ENCODE results near the gene KCNJ13. TPM values are rescaled to one million over a fixed set of nuclear protein-coding genes. Genes with fewer than 3 reads are reported as not detected.

Gene KCNJ13
- total RNA-seq, 4 donors from 2014 or later, result not detected

- 62 to 70% methylated on average over 1 of the region's 1 CpG for WGBS, 2 donors
- intact Hi-C loops (cut with DNase I), result no loop called here
- no peak for DNase-seq
- H3K27me3 ChIP-seq, result no peaks in the 10 kb centered on the region
- H3K27ac ChIP-seq, result no peak overlapping the region
- H3K4me1 ChIP-seq, result peaks cover 0 to 6% (median 0%) of the 10 kb centered on the region in 3 donors
- H3K36me3 ChIP-seq, result peaks cover 12 to 98% (median 33%) of the 10 kb centered on the region in 3 donors
- TF ChIP-seq POLR2A (IDR thresholded peaks at IDR 0.05) (no peak), CTCF (IDR thresholded peaks at IDR 0.05) (no peak)
- no peaks in the 10 kb centered on the region for H3K9me3 ChIP-seq
- H3K4me3 ChIP-seq, result no peak overlapping the region
These were observed 18.6 kb upstream of the KCNJ13 start for GRCh38 chr2:232794981-232795380.

- H3K9me3 ChIP-seq, result no peaks in the 10 kb centered on the region
- no peak for TF ChIP-seq CTCF (IDR thresholded peaks at IDR 0.05)
- TF ChIP-seq POLR2A (IDR thresholded peaks at IDR 0.05), result no peak
- no peaks in the 10 kb centered on the region for H3K27me3 ChIP-seq
- H3K4me3 ChIP-seq, result no peak overlapping the region
- intact Hi-C loops (cut with DNase I), result no loop called here
- no peak overlapping the region for H3K27ac ChIP-seq
- DNase-seq, result no peak
- WGBS, 2 donors, result 59 to 82% methylated on average over 4 of the region's 4 CpGs
- H3K4me1 ChIP-seq, result peaks cover 0 to 6% (median 0%) of the 10 kb centered on the region in 3 donors
- peaks cover 12 to 93% (median 33%) of the 10 kb centered on the region in 3 donors for H3K36me3 ChIP-seq
These were observed 16.9 kb upstream of the KCNJ13 start for GRCh38 chr2:232793271-232793670.

- 82 to 92% methylated on average over 4 of the region's 4 CpGs for WGBS, 2 donors
- no peaks in the 10 kb centered on the region for H3K27me3 ChIP-seq
- H3K9me3 ChIP-seq, result no peaks in the 10 kb centered on the region
- H3K27ac ChIP-seq, result no peak overlapping the region
- H3K36me3 ChIP-seq, result peaks cover 12 to 93% (median 27%) of the 10 kb centered on the region in 3 donors
- DNase-seq, result no peak
- TF ChIP-seq POLR2A (IDR thresholded peaks at IDR 0.05) (no peak), CTCF (IDR thresholded peaks at IDR 0.05) (no peak)
- peaks cover 0 to 6% (median 0%) of the 10 kb centered on the region in 3 donors for H3K4me1 ChIP-seq
- no peak overlapping the region for H3K4me3 ChIP-seq
- intact Hi-C loops (cut with DNase I), result no loop called here
These were observed 15.2 kb upstream of the KCNJ13 start for GRCh38 chr2:232791518-232791917.

GRCh38 chr2:232789082-232789481, 12.7 kb upstream of the KCNJ13 start:
- Histone ChIP-seq H3K4me1 (peaks cover 0 to 6% (median 0%) of the 10 kb centered on the region in 3 donors), H3K4me3 (no peak overlapping the region), H3K9me3 (no peaks in the 10 kb centered on the region), H3K36me3 (peaks cover 12 to 89% (median 23%) of the 10 kb centered on the region in 3 donors), H3K27me3 (no peaks in the 10 kb centered on the region), H3K27ac (no peak overlapping the region)
- no peak for DNase-seq
- intact Hi-C loops (cut with DNase I), result no loop called here
- no peak for TF ChIP-seq CTCF (IDR thresholded peaks at IDR 0.05)
- no peak for TF ChIP-seq POLR2A (IDR thresholded peaks at IDR 0.05)
- WGBS, 2 donors, result 94 to 96% methylated on average over 4 of the region's 4 CpGs

GRCh38 chr2:232787806-232788205, 11.4 kb upstream of the KCNJ13 start:
- no peaks in the 10 kb centered on the region for H3K27me3 ChIP-seq
- TF ChIP-seq CTCF (IDR thresholded peaks at IDR 0.05), result no peak
- TF ChIP-seq POLR2A (IDR thresholded peaks at IDR 0.05), result no peak
- no peak overlapping the region for H3K4me3 ChIP-seq
- no peaks in the 10 kb centered on the region for H3K9me3 ChIP-seq
- H3K4me1 ChIP-seq, result peaks cover 0 to under 1% (median 0%) of the 10 kb centered on the region in 3 donors
- no peak overlapping the region for H3K27ac ChIP-seq
- no peak for DNase-seq
- intact Hi-C loops (cut with DNase I), result no loop called here
- H3K36me3 ChIP-seq, result peaks cover 12 to 81% (median 20%) of the 10 kb centered on the region in 3 donors

Data from esophagus squamous epithelium (tissue), 5 donors.